Hematopoietic multipotent progenitor cell treated with erythropoietin and hydrocortisone succinate and interleukin-3 and kit ligand, for 15 days (in vitro differentiated cells): Measurements from ENCODE around the gene RBFOX2.
"Not testable (repeated sequence)": the region's sequence is repeated elsewhere in the genome, so short reads cannot be mapped to it uniquely, and the experiment has no call there.

Experiments
- DNase-seq: peaks from one replicate; pipeline ENCODE4 v3.0.0-alpha.2; 2015; ENCODE audit warnings: low spot score

Gene RBFOX2

DNA sequence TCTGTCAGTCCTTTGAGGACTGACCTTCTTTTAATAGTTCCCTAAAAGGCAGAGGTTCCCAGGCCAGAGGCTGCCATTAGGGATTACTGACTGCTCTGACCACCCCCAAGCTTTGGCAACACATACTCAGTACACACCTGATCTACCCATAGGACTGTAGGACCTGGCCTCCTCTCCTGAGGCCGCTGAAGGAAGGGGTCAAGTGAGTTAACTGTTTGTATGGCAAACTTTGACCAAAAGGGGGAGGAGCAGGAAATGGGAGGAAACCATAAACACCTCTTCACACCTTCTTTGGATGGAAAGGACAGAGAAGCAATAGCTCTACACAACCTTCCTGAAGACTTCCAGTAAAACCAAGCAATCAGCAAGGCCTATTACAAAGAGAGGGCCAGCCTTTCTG, 207.0 kb downstream of the RBFOX2 start:
- no peak for DNase-seq

DNA sequence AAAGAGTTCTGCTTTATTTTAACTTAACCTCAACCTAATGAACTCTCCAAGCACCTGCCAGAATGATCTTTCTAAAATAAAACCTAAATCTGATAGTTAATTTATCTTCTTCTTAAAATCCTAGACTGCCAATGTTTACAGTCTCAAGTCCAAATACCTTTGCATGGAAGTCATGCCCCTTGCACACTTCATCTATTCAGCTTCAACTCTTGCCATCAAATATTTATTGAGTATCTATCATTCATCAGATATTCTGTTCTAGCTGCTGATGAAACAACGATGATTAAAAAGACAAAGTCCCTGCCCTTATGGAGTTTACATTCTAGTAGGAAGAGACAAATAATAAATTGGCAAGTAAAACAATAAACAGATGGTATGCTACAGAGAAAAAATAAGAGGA, 209.2 kb downstream of the RBFOX2 start:
- DNase-seq, result no peak

DNA sequence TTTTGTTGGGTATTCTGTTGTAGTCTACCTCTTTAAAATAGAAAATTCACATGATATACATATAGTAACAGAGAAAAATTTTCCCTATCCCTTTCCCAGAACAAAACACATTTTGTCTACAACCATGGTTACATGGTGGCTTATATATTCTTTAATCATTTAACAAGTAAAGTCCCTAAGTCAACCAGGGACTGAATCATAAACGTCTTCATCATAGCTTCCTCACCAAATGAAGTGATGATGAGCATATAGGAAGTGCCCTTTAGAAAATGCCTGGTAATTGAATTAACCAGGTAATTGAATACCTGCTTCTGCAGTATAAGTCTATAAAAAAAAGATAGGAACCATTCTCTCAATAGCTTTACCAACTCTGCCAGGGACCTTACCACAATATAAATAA, 209.7 kb downstream of the RBFOX2 start:
- no peak for DNase-seq

DNA sequence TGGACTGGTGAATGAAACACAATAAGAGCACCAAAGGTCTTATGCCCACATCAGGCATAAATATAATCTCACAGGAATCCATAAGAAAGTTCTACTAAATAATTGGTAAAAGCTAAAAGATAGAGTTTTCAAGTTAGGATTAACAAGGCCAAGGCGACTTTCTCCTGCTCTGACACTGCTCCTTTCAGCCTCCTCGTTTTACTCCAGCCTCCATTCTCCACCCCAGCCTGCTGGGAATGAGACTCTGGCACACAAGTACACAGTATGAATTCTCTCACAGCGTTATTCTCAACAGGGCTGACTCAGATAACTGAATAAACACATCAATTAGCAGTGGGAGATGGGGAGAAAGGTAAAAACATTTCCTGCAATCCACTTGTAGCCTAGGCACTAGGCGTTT, 216.0 kb downstream of the RBFOX2 start:
- no peak for DNase-seq

DNA sequence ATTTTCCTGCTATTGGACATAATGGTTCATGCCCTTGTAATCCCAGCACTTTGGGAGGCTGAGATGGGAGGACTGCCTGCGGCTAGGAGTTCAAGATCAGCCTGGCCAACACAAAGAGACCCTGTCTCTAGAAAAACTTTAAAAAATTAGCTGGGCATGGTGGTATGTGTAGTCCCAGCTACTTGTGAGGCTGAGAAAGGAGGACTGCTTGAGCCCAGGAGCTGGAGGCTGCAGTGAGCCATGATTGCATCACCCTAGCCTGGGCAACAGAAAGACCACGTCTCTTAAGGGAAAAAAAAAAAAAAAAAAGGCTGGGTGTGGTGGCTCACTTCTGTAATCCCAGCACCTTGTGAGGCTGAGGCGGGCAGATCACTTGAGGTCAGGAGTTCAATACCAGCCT, 217.0 kb downstream of the RBFOX2 start:
- DNase-seq, result no peak

DNA sequence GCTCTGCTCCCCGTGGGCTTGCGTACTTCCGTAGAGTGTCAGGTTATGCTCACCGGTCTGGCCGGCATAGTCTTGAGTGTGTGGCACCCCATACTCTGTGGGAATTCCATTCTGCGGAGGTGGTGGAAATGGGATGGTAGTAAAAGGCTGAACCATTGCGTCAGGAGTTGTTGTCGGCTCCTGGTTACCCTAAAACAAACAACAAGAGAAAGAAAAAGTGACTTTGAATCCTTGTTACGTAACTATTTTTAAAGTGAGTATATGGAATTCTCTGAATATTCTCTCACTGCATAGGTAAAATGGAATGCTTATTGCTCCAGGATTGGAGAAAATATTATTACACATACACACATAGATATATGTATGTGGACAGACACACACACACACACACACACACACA, 218.8 kb downstream of the RBFOX2 start:
- no peak for DNase-seq

DNA sequence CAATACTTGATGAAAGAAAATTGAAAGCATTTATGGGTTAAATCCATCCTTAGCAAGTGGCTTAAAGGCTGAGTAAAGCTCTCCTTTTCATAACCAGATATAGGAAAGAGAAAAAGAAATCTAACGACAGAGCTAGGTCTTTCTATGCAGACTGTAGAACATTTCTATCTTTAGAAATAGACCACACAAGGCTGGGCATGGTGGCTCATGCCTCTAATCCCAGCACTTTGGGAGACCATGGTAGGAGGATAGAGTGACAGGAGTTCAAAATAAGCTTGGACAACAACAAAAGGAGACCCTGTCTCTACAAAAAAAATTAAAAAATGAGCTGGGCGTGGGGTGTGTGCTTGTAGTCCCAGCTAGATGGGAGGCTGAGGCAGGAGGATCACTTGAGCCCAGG, 220.2 kb downstream of the RBFOX2 start:
- no peak for DNase-seq

DNA sequence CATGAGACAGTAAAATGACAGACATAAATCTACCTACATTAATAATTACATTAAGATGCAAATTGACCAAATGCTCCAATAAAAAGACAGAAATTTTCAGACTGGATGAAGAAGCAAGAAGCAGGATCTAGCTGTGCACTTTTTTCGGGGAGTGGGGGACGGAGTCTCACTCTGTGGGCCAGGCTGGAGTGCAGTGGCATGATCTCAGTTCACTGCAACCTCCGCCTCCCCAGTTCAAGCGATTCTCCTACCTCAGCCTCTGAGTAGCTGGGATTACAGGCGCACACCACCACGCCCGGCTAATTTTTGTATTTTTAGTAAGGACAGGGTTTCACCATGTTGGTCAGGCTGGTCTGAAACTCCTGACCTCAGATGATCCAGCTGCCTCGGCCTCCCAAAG, 222.0 kb downstream of the RBFOX2 start:
- DNase-seq, result not testable (repeated sequence)

DNA sequence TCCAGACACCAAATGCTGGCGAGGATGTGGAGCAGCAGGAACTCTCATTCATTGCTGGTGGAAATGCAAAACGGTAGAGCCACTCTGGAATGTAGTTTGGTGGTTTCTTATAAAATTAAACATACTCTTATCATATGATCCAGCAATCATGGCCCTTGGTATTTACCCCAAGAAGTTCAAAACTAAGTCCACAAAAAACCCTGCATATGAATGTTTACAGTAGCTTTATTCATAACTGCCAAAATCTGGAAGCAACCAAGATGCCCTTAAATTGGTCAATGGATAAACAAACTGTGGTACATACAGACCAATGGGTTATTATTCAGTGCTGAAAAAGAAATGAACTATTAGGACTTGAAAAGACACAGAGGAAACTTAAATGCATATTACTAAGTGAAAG, 223.2 kb downstream of the RBFOX2 start:
- no peak for DNase-seq

DNA sequence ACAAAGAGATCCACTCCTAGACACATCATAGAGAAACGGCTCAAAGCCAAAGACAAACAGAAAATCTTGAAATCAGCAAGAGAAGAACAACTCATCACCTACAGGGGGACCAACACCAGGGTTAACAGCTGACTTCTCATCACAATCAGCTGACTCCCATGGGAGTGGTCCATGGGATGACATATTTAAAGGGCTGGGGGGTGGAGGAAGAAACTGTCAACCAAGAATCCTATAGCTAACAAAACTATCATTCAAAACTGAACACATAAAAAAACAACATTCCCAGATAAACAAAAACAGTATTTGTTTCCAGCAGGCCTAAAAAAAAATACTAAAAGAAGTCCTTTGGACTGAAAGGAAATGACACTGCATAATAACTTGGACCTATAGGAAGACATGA, 224.2 kb downstream of the RBFOX2 start:
- no peak for DNase-seq

DNA sequence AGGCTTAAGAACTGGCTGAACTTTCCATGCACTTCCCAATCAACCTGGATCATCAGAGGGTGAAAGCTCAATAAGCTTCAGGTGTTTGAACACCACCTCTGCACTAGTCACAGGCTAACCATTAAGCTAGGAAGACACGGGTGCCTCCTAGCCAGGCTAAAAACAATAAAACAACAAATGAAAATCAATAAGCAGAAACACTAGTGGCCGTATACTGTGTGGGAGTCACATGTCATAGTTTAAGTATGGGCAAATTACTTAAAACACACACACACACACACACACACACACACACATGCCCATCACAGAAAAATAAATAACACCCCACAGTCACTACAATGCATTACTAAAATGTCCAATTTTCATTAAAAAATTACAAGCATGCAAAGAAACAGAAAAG, 225.7 kb downstream of the RBFOX2 start:
- no peak for DNase-seq

DNA sequence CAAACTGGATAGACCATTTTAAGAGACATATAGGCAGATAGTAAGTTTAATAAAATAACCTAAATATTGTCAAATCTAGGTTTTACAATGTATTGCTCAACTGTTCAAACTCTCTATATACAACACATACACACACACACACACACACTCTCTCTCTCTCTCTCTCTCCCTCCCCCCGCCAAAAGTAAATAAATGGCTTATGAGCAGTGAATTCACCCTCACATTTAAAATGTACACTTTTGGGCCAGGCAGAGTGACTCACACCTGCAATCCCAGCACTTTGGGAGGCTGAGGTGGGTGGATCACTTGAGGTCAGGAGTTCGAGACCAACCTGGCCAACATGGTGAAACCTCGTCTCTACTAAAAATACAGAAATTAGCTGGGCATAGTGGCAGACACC, 227.3 kb downstream of the RBFOX2 start:
- not testable (repeated sequence) for DNase-seq

DNA sequence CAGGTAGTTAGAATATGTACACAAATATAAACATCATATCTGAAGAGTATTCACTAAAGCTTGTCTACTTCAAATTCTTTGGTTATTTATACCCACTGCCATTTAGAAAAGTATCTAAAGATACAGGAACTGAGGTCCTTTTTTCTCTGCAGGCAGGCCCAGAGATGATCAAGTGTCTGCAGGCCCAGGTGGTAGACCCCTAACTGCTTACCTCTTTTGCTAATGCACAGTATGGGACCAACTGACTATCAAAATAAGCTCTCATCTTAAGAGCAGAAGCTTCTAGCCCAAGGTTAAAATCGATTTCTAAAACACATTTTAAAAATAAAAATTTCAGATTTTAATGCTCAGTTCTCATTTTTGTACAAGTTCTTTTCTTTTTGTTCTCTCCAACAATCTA, 229.5 kb downstream of the RBFOX2 start:
- no peak for DNase-seq

DNA sequence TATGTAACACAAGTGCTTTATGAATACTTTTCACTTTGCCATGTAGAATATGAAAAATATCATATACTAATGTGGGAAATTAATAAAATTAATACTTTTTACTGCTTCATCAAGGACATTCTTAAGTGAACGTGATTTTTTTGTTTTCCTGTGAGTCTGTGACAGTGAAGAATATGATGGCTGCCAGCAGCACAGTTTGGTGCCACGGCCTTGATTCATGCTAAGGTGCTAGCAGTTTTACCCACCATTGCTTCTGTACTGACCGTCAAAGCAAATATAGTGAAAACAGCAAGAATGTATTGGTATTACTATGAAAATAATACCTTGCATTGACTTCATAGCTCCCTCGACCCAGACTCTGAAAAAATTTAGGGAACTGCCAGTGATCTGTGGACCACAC, 231.2 kb downstream of the RBFOX2 start:
- DNase-seq, result no peak

DNA sequence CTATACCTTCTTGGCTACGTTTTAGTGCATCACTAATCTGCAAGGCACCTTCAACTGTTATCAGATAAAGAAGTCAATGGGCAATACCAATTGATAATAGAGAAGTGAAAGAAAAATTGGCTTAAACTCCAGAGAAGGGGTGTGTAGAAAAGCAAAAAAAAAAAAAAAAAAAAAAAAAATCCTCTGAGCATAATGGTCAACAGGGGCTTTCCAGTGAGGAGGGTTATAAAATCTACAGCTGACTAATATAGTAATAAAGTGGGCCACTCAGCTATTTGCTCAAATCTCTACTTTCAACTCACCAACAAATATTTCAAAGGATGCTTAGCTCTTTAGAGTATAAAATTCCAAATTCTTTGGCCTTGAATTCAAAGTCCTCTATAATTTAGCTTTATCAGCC, 233.1 kb downstream of the RBFOX2 start:
- no peak for DNase-seq

DNA sequence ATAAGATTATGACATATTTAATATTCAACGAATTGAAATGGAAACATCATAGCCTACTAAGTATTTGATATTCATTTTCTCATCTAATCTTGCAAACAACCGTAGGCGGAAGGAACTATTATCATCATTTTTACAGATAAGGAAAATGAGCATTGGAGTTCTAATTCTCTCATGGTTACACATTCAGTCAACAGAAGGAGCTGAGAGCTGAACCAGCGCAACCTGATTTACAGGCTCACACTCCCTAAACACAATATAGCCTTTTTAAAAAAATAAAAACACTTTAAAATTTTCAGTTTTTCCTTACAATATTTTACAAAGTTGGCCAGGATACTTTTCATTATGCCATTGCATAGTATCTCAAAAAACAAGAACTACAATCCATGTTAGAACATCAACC, 236.1 kb downstream of the RBFOX2 start:
- DNase-seq, result no peak

DNA sequence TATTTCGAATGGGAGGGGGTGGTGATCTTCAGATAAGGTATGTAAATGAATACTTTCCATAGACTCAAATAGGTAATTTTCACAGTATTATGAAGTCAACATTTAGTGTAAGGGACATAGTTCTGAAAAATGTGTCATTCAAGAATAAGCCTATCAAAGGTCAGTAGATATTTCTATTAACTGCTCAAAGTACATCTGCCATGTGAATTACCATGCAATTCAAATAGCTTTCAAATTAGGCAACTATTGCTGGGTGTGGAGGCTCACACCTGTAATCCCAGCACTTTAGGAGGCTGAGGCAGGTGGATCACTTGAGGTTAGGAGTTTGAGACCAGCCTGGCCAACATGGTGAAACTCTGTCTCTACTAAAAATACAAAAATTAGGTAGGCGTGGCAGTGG, 236.8 kb downstream of the RBFOX2 start:
- not testable (repeated sequence) for DNase-seq

DNA sequence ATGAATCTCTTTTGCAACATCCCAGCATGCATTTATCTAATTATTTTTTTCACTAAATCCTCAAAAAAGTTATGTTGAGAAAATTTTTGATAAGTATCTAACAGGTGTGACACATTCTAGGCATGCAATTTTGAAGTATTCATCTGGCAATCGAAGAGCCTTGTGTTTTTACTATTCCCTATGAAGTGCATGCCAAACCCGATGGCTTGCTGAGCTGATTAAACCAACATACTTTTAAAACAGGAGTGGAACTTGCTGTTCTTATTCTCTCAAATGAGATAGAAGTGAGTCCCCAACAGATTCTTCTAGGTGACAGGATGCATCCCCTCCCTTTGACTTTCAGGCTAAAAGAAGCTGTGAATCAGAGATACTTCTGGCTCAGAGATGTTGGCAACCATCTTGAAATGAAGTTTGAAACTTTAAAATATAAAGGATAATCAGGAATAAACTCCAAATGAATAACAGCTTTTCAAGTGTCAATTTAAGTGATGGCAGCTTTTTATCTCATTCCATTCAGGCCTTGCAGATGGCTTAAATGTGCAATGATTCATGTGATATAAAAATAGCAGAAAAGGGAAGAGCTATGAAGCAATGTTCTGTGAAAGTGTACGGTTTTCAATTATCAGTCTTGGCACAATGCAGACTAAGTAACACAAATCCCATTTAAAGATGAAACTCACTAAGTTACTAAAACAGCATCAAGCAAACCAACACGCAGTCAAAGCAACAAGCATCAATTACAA, 243.3 kb downstream of the RBFOX2 start:
- no peak for DNase-seq

DNA sequence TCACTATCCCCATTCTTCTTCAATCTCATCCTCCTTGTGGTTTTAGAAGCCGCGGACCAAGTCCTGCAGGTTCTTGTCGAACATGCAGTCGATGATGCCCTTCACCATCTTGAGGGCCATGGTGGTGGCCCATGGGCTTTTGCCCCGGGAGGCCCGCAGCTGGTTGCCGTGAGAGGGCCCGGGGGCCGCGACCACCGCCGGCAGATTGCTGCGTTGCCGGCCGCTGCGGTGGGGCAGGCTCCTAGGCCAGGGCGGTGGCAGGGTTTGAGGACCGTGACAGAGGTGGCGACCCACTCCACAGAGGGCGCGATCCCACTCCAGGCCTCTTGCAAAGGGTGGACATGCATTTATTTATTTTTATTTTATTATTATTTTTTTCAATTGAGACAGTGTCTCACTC, 244.0 kb downstream of the RBFOX2 start:
- DNase-seq, result no peak

DNA sequence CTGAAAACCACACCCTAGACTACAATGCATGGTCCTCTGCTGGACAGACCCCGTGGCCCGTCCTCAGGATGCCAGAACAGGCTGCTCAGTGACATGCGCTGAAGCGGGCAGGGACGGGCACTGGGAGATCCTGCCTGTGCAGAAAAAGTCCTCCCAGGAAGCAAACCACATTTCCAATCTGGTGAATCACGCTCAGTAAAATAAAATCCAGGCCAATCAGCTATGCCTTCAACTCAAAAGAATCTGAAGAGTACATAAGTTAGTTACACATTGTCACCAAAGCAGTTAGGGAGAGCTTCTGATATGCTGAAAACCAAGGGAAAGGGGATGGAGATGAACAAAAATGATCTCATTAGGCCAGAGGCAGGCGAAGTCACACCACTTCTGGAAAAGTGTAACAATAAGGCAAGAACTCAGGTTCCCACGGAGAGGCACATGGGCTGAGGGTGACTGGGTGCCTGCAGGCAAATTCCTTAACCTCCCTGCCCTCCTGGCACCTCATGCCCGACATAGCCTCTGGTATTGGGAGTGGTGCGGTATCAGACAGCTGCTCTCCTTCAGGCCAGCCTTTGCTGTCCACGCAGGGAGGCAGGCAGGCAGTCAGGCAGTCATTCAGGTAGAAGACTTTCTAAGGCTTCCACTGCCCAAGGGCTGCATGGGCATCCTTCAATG, 244.5 kb downstream of the RBFOX2 start:
- DNase-seq, result no peak

DNA sequence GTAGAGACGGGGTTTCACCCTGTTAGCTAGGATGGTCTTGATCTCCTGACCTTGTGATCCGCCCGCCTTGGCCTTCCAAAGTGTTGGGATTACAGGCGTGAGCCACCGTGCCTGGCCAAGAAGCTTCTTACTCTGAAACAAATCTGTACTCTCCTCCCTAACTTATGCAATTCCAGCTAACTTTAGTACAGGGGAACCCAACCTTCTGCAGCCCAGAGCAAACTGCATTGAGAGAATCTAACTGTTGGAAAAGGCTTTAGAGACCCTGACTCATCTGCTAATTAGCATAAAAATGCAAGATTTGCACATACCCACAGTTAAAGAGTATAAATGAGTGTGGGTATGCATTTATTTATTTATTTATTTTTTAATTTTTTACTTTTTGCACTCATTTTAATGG, 246.1 kb downstream of the RBFOX2 start:
- no peak for DNase-seq

DNA sequence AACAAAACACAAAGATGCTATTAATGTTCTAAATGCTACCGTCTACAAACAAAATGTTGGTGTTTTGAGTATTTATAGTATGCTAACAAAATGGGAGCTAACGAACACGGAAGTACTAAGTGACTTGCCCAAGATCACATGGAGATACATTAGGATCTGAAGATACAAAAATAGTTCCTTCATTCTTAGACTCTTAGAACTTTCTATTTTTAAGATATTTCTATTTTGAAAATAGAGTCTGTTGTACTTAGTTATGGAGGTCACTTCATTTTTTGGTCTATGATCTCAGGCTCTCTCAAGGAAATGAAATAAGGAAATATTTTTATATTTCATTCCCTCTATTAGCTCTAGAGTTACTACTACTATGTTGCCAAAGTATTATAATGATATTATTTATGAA, 246.7 kb downstream of the RBFOX2 start:
- DNase-seq, result no peak

DNA sequence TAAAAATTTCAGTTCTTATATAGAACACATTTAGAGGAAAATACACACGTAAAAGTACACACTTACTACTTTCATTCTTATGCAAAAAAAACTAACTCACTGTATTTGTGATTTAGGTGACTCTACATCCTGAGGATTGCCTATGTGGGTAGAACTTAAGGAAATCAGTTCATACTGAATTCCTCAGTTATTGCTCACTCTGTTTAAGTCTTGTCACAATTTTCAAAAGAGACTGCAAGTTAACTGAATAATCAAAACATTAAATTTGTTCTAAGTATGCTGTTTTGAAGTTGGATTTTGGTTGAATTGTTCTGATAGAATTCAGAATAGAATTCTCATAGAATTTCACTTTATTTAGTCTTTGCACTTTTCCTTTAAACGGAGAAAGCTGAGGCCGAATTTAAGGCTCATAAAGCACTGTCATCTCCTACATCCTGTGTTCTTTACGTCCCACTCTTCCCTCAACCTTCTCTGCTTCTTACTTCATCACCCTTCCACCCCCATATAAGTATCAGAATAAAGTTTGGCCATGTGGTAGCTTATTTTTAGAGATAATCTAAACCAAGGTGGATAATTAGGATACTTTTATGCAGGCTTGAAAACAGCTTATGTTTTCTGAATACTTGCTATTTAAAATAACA, 251.2 kb downstream of the RBFOX2 start:
- DNase-seq, result no peak

DNA sequence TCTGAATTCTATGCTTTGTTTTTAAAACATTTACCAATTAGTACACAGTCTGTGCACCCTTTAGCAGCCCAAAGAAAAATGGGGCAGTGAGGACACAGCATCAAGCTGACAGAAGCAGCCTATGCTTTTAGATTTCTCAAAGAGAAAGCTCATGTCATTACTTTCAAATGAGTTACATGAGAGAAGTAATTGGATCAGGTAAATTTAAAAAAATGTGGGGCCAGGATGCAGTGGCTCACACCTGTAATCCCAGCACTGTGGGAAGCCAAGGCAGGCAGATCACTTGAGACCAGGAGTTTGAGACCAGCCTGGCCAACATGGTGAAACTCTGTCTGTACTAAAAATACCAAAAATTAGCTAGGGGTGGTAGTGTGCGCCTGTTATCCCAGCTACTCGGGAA, 253.3 kb downstream of the RBFOX2 start:
- DNase-seq, result no peak
